Measurements from ENCODE around the gene ALCAM. TPM values are rescaled to one million over a fixed set of nuclear protein-coding genes. Genes with fewer than 3 reads are reported as not detected.
"Not testable (repeated sequence)": the region's sequence is repeated elsewhere in the genome, so short reads cannot be mapped to it uniquely, and the experiment has no call there.

ALCAM gene
- total RNA-seq, 4 donors from 2014 or later: 9.4 to 25.9 (median 16.6) TPM

GRCh38 chr3:105593315-105593714 lies 226.6 kb downstream of the ALCAM start:
- H3K4me1 ChIP-seq: no peaks in the 10 kb centered on the region
- 90% methylated on average over 10 of the region's 10 CpGs; no CpG with 5 or more reads in 1 of the 2 donors for WGBS, 2 donors (ENCODE audit: low coverage in 1 of 2)
- no peak for DNase-seq
- TF ChIP-seq EP300 (IDR thresholded peaks at IDR 0.05; ENCODE audit: low read depth): no peak
- no peak for TF ChIP-seq POLR2A (IDR thresholded peaks at IDR 0.05)
- no peak for TF ChIP-seq CTCF (IDR thresholded peaks at IDR 0.05)
- TF ChIP-seq POLR2AphosphoS5 (IDR thresholded peaks at IDR 0.05): no peak
- no peaks in the 10 kb centered on the region for H3K36me3 ChIP-seq
- in situ Hi-C loops (cut with MboI; ENCODE audit: low pct_ligation_motif_present in 1 of 4, low pct_unique_long_range_greater_than_20kb in 1 of 4, low sequenced_read_pairs in 3 of 4) (no loop called here), intact Hi-C loops (cut with DNase I; ENCODE audit: low total_unique reads) (no loop called here)
- no peaks in the 10 kb centered on the region for H3K9me3 ChIP-seq
- no peak overlapping the region for H3K27ac ChIP-seq
- no peaks in the 10 kb centered on the region for H3K27me3 ChIP-seq
- H3K4me3 ChIP-seq: no peak overlapping the region

- no peaks in the 10 kb centered on the region for H3K9me3 ChIP-seq
- no peak overlapping the region for H3K27ac ChIP-seq
- DNase-seq: no peak
- no peaks in the 10 kb centered on the region for H3K36me3 ChIP-seq
- H3K4me1 ChIP-seq: no peaks in the 10 kb centered on the region
- H3K27me3 ChIP-seq: no peaks in the 10 kb centered on the region
- in situ Hi-C loops (cut with MboI; ENCODE audit: low pct_ligation_motif_present in 1 of 4, low pct_unique_long_range_greater_than_20kb in 1 of 4, low sequenced_read_pairs in 3 of 4) (no loop called here), intact Hi-C loops (cut with DNase I; ENCODE audit: low total_unique reads) (no loop called here)
- no peak overlapping the region for H3K4me3 ChIP-seq
- TF ChIP-seq CTCF (IDR thresholded peaks at IDR 0.05) (no peak), POLR2A (IDR thresholded peaks at IDR 0.05) (no peak), POLR2AphosphoS5 (IDR thresholded peaks at IDR 0.05) (no peak), EP300 (IDR thresholded peaks at IDR 0.05; ENCODE audit: low read depth) (no peak)
- 91% methylated on average over 1 of the region's 1 CpG for WGBS, 2 donors (ENCODE audit: low coverage in 1 of 2)
Observed at GRCh38 chr3:105594219-105594618, 227.5 kb downstream of the ALCAM start.

DNA sequence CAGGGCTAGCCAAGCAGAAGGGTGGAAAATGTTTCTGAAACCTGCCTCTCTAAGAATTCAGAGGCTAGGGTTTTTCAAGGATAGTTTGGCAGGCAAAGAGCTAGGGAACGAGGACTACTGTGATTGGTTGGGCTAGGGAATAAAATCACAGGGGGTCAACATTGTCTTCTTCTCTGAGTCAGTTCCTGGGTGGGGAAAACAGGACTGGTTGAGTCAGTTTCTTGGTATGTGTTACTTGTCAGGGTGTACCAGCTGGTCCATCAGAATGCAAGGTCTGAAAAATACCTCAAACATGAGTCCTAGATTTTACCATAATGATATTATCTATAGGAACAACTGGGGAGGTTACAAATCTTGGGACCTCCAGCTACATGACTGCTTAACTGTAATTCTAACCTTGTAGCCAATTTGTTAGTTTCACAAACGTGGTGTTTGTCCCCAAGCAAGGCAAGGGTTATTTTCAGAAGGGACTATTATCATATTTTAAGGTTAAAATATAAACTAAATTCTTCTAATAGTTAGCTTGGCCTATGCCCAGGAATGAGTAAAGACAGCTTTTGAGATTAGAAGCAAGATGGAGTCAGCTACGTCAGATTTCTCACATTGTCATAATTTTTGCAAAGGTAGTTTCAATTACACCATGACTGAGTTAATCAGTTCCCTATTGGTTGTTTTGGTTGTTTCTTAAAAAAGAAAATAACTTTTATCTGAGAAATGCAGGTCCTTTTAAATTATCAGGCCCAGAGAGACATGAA lies 231.5 kb downstream of the ALCAM start:
- Histone ChIP-seq H3K9me3 (no peaks in the 10 kb centered on the region), H3K4me1 (no peaks in the 10 kb centered on the region), H3K27me3 (no peaks in the 10 kb centered on the region), H3K4me3 (no peak overlapping the region), H3K27ac (no peak overlapping the region), H3K36me3 (no peaks in the 10 kb centered on the region)
- in situ Hi-C loops (cut with MboI; ENCODE audit: low pct_ligation_motif_present in 1 of 4, low pct_unique_long_range_greater_than_20kb in 1 of 4, low sequenced_read_pairs in 3 of 4): no loop called here
- WGBS, 2 donors (ENCODE audit: low coverage in 1 of 2): 67 to 78% methylated on average over 2 to 3 of the region's 3 CpGs
- DNase-seq: no peak
- intact Hi-C loops (cut with DNase I; ENCODE audit: low total_unique reads): no loop called here
- TF ChIP-seq POLR2A (IDR thresholded peaks at IDR 0.05) (no peak), CTCF (IDR thresholded peaks at IDR 0.05) (no peak), POLR2AphosphoS5 (IDR thresholded peaks at IDR 0.05) (no peak)

- no peaks in the 10 kb centered on the region for H3K36me3 ChIP-seq
- intact Hi-C loops (cut with DNase I; ENCODE audit: low total_unique reads): no loop called here
- DNase-seq: no peak
- no peaks in the 10 kb centered on the region for H3K27me3 ChIP-seq
- no peak overlapping the region for H3K27ac ChIP-seq
- H3K4me1 ChIP-seq: no peaks in the 10 kb centered on the region
- no peaks in the 10 kb centered on the region for H3K9me3 ChIP-seq
- in situ Hi-C loops (cut with MboI; ENCODE audit: low pct_ligation_motif_present in 1 of 4, low pct_unique_long_range_greater_than_20kb in 1 of 4, low sequenced_read_pairs in 3 of 4): no loop called here
- WGBS, 2 donors (ENCODE audit: low coverage in 1 of 2): 47 to 52% methylated on average over 2 of the region's 2 CpGs
- TF ChIP-seq CTCF (IDR thresholded peaks at IDR 0.05) (no peak), POLR2AphosphoS5 (IDR thresholded peaks at IDR 0.05) (no peak), EP300 (IDR thresholded peaks at IDR 0.05; ENCODE audit: low read depth) (no peak), POLR2A (IDR thresholded peaks at IDR 0.05) (no peak)
- H3K4me3 ChIP-seq: no peak overlapping the region
Observed at GRCh38 chr3:105599350-105599749, 232.6 kb downstream of the ALCAM start.

GRCh38 chr3:105601756-105602155 lies 235.0 kb downstream of the ALCAM start:
- WGBS, 2 donors (ENCODE audit: low coverage in 1 of 2): 90% methylated on average over 1 of the region's 1 CpG; no CpG with 5 or more reads in 1 of the 2 donors
- H3K36me3 ChIP-seq; in situ Hi-C loops (cut with MboI; ENCODE audit: low pct_ligation_motif_present in 1 of 4, low pct_unique_long_range_greater_than_20kb in 1 of 4, low sequenced_read_pairs in 3 of 4); H3K27ac ChIP-seq; H3K27me3 ChIP-seq; H3K9me3 ChIP-seq; H3K4me3 ChIP-seq; intact Hi-C loops (cut with DNase I; ENCODE audit: low total_unique reads); H3K4me1 ChIP-seq; DNase-seq: not testable (repeated sequence)

DNA sequence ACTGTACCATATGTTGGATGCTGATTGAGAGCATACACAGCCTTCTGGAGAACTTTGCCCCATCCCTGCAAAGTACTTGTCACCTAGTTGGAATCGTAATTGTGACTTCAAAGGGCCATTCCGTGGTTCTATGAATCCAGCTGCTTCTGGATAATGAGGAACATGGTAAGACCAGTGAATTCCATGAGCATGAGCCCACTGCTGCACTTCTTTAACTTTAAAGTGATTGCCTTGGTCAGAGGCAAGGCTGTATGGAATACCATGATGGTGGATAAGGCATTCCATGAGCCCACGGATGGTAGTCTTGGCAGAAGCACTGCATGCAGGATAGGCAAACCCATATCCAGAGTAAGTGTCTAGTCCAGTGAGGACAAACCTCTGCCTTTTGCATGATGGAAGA lies 235.6 kb downstream of the ALCAM start:
- H3K9me3 ChIP-seq; in situ Hi-C loops (cut with MboI; ENCODE audit: low pct_ligation_motif_present in 1 of 4, low pct_unique_long_range_greater_than_20kb in 1 of 4, low sequenced_read_pairs in 3 of 4); H3K27ac ChIP-seq; H3K27me3 ChIP-seq; H3K36me3 ChIP-seq; H3K4me3 ChIP-seq; DNase-seq; H3K4me1 ChIP-seq; intact Hi-C loops (cut with DNase I; ENCODE audit: low total_unique reads): not testable (repeated sequence)
- WGBS, 2 donors (ENCODE audit: low coverage in 1 of 2): 66 to 80% methylated on average over 1 to 3 of the region's 3 CpGs

DNA sequence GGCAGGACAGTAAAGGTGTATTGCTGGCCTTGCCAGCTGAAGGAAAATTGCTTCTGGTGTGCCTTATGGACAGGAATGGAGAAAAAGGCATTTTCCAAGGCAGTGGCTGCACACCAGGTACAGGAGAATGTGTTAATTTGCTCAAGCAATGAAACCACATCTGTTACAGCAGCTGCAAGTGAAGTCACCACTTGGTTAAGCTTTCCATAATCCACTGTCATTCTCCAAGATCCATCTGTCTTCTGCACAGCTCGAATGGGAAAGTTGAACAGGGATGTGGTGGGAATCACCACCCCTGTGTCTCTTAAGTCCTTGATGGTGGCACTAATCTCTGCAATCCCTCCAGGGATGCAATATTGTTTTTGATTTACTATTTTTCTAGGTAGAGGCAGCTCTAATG lies 236.8 kb downstream of the ALCAM start:
- H3K4me1 ChIP-seq; H3K9me3 ChIP-seq; in situ Hi-C loops (cut with MboI; ENCODE audit: low pct_ligation_motif_present in 1 of 4, low pct_unique_long_range_greater_than_20kb in 1 of 4, low sequenced_read_pairs in 3 of 4); H3K27me3 ChIP-seq; H3K27ac ChIP-seq; H3K4me3 ChIP-seq; DNase-seq; H3K36me3 ChIP-seq; intact Hi-C loops (cut with DNase I; ENCODE audit: low total_unique reads): not testable (repeated sequence)
- 76% methylated on average over 1 of the region's 1 CpG; no CpG with 5 or more reads in 1 of the 2 donors for WGBS, 2 donors (ENCODE audit: low coverage in 1 of 2)

All from transverse colon (tissue), 4 donors.